HG03571 (cell line): Measurements from ENCODE around the gene GRHL3.

ENCODE experiments used
- ATAC-seq: cut with Tn5 transposase; IDR thresholded peaks from one replicate; pipeline ENCODE4 v1.9.1; 2021; ENCODE audit not compliant: unreplicated experiment

The GRHL3 gene

DNA sequence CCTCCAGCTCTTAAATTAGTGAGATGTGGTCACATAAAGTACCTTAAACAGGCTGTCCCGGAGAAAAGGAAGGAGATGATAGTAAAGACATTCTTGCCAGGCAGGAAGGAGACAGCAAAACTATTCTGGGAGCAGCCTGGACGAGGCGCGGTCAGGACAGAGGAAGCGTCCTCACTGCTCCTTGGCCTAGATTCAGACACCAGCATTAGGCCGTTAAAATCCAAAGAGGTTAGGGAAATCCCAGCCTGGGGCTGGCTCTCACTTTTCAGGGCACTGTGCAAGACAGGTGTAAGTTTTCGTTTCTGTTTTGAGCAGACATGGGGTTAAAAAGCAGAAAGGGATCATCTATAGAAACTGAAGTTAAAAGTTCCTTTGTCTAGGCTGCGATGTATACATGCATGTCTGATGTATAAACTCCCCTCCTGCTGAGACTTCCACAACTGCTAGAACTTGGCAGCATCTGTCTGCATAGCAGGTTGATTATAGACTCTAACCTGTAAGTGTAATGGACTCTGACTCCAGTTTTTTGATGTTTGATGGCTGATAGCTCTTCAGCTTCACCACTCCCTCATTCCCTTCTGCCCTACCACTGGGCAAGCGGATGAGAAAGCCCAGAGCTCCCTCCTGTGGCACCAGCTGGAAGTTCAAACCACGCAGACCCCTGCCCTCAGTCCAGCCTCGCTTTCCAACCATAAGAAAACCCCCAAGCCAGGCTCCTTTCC is 72.9 kb downstream of the GRHL3 start:
- ATAC-seq = peak; percentile 56

DNA sequence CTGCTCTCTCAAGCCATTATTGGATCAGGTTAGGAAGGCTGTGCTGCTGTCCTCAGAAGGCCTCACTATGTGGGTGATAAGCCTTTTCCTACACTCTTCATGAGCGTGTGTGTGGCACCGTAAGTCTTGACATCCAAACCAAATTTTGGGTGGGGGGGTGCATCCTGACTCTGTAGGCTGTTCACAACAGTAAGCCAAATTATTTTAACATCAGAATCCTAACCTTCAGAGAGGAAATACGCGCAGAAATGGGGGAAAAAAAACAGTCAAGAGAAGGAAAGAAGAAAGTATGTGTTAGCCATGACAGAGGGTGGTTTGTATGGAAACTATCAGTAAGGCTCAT is 73.4 kb downstream of the GRHL3 start:
- ATAC-seq = peak; percentile 15

DNA sequence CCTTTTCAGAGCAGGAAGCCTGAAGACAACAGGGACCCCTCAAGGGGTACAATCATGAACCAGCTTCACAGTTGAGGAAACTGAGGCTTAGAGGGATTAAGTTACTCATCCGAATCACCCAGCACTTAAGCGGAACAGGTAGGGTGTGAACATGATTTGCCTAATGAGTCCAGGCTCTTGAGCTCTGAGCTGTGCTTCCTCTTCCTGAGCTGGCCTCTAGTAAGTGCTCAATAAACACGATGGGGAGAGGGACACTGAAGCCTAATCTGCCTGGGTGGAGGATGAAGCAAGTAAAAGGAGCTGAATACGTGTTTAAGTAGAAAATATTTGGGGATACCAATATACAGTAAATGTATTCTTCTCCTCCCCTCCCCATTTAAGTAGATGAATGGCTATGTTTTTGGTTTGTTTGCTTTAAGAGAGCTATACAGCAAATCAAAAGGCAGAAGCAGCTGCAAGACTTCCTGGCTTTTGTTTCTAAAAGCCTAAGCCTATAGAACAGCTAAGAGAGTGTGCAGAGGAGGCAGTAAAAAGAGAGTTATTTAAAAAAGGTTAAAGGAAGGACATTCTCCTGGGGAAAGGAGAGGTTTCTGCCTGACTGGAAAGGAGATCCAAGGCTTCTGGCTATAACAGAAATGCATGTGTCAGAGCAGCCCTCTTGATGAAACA is 74.0 kb downstream of the GRHL3 start:
- no peak for ATAC-seq

DNA sequence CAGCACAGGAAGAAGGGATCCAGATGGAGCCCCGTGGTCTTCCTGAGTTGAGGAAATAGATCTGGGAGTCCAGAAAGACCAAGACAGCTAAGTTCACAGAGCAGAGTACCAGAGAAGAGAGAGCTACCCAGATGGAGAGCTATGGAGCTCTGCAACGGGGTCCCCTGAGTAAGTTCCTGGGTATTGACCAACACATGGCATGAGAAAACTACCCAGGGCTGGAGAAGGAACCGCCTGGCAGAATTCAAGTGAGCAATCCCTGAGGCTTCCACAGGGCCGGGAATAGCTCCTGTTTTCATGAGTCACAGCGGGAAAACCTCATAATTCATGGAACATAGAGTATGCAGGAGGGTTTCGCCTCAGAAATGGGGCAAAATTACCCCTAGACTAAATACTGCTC is 74.7 kb downstream of the GRHL3 start:
- no peak for ATAC-seq

DNA sequence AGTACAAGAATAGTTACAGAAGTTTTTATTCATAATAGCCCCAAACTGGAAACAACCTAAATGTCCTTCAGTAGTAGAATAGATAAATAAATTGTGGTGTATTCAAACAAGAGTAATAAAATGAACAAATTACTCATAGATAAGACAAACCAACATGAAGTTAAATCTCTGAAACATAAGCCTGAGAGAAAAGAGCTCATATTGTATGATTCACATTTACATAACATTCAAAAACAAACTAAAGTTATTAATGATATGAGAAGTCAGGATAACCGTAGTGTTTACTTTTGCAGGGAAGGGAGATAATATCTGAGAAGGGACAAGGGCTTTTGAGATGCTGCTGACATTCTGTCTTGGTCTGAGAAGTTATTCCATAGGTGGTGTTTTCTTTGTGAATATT is 80.9 kb downstream of the GRHL3 start:
- no peak for ATAC-seq

DNA sequence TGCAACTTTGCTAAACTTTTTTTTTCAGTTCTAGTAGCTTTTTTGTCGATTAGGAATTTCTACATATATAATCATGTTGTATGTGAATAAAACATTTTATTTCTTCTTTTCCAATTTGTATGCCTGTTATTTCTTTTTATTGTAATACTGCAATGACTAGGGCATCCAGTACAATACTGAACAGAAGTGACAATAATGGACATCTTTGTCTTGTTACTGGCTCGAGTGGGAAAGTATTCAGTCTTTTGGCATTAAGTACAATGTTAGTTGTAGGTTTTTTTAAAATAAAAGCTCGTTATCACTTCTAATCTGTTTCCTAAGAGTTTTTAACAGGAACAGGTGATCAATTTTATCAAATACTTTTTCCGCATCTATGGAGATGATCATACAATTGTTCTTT is 84.6 kb downstream of the GRHL3 start:
- ATAC-seq = no peak
